Memory B cell (primary cell): ENCODE measurements around the gene ATP13A1.

Experiments
- ATAC-seq: fragments of 150-1000 bp; cut with Tn5 transposase; 2 replicates; pipeline ENCODE4 v1.10.0; 2021; ENCODE audit warnings: low read depth, mild to moderate bottlenecking, moderate library complexity
- DNase-seq, 2 donors: peaks; one replicate each; pipeline ENCODE4 v3.0.0; 2022; ENCODE audit warnings: low spot score in 2 of 2
- H3K27ac Mint-ChIP-seq: one replicate; pipeline ENCODE4 v1.8.0; 2022; ENCODE audit warnings: mild to moderate bottlenecking, moderate library complexity, mixed read lengths
- H3K27me3 Mint-ChIP-seq: one replicate; pipeline ENCODE4 v1.8.0; 2022; ENCODE audit warnings: mixed read lengths
- H3K36me3 Mint-ChIP-seq: one replicate; pipeline ENCODE4 v1.8.0; 2022; ENCODE audit warnings: mild to moderate bottlenecking, mixed read lengths
- H3K4me1 Mint-ChIP-seq: one replicate; pipeline ENCODE4 v1.8.0; 2022; ENCODE audit warnings: mixed read lengths
- H3K4me3 Mint-ChIP-seq: one replicate; pipeline ENCODE4 v1.8.0; 2022; ENCODE audit warnings: mild to moderate bottlenecking, moderate library complexity, mixed read lengths
- H3K9me3 Mint-ChIP-seq: one replicate; pipeline ENCODE4 v1.8.0; 2022; ENCODE audit warnings: mixed read lengths

ATP13A1 gene

GRCh38 chr19:19644054-19644388, 19.5 kb downstream of the ATP13A1 start:
- H3K4me1 Mint-ChIP-seq = peaks cover 17% of the 10 kb centered on the region
- no peaks in the 10 kb centered on the region for H3K9me3 Mint-ChIP-seq
- peak overlapping the region; percentile 98 for H3K4me3 Mint-ChIP-seq
- H3K27me3 Mint-ChIP-seq = no peaks in the 10 kb centered on the region
- ATAC-seq (no peak), DNase-seq (no peak)
- peaks cover 19% of the 10 kb centered on the region for H3K36me3 Mint-ChIP-seq
- peak overlapping the region; percentile 97 for H3K27ac Mint-ChIP-seq

DNA sequence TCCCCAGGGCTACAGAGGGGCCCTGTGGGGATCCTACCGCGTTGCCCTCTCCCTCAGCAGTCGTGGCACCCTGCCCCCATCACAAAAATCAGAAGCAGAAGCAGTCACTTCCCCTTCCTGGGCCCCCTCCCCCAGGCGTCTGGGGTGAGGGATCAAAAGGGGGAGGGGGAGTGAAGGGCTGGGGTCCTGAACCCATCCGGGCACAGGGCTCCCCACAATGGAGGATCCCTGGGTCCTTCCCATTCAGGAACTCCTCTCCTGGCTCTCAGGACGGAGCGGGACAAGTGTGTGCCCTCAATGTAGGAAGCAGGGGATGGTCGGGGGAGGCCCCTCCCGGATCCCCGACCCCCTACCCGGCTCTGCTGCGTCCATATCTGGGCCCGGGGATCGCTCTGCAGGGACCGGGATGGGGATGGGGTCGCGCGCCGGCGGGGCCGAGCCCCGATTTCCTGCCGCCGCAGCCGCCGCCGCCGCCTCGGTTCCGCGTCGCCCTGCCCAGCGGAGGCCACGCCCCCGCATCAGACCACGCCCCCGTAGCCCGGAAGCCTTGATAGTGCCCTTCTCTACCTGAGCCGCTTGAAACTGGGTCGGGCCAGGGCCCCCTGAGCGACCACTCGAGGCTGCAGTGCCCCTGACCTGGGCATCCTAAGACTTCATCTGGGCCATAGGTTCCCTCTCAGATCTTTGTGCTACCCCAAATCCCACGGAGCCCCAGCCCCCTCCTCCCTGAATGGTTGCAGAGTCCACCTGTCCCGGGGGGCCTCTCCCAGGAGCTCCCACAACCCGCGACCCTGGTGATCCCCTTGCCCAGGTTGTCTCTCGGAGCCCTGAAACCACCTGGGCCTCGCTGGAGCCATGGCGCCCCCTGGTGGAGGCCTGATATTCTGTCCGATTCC, 20.1 kb downstream of the ATP13A1 start, which contains the start of gene GMIP:
Gene GMIP, minus strand, starts transcription at position 500 of the 896 bp plus-strand sequence. Its CDS starts 128 bp downstream, at position 372.
- DNase-seq (peak; percentile 89 to 91), ATAC-seq (peak; percentile 90)
- peak within 1 kb of the TSS; percentile 98 for H3K4me3 Mint-ChIP-seq
- no peaks in the 10 kb centered on the region for H3K9me3 Mint-ChIP-seq
- H3K27ac Mint-ChIP-seq = peak within 1 kb of the TSS; percentile 97
- H3K36me3 Mint-ChIP-seq = peaks cover 20% of the 10 kb centered on the region
- no peaks in the 10 kb centered on the region for H3K27me3 Mint-ChIP-seq
- peaks cover 17% of the 10 kb centered on the region for H3K4me1 Mint-ChIP-seq

DNA sequence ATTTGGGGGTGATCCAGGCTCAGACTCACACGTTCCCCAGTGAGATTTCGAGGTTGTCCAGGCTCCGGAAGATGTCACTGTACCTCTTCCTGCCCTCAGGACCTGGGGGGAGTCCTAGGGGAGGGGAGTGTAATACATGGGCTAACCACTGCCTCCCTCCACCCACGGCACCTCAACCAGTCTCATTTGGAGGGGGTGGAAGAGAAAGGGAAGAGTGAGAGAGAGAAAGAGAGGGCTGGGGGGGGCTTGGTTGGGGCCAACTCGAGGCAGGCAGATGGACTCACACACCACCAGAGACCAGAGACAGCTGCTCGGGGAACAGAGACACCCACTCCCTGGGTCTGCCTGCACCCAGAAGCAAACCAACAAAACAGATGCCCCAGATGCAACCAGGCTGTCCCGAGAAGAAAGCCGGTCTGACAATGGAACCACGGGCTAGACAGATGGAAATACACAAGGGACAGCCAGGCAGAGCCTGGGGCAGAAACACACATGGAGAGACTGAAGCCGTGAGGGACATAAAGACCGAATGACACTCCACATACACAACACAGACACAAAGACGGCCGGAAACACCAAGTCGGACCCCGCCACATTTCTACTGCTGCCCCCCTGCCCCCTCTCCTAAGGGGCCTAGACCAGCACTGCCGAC, 20.8 kb downstream of the ATP13A1 start:
- ATAC-seq (no peak), DNase-seq (no peak)
- Mint-ChIP-seq H3K4me3 (peak overlapping the region; percentile 98), H3K27me3 (no peaks in the 10 kb centered on the region), H3K27ac (peak overlapping the region; percentile 97), H3K36me3 (peaks cover 21% of the 10 kb centered on the region), H3K9me3 (no peaks in the 10 kb centered on the region), H3K4me1 (peaks cover 17% of the 10 kb centered on the region)

GRCh38 chr19:19637523-19638251, 25.8 kb downstream of the ATP13A1 start:
- no peak for ATAC-seq
- Mint-ChIP-seq H3K4me3 (no peak overlapping the region), H3K36me3 (peaks cover 42% of the 10 kb centered on the region), H3K27me3 (no peaks in the 10 kb centered on the region), H3K9me3 (no peaks in the 10 kb centered on the region), H3K27ac (no peak overlapping the region), H3K4me1 (peaks cover 28% of the 10 kb centered on the region)
- DNase-seq = no peak

DNA sequence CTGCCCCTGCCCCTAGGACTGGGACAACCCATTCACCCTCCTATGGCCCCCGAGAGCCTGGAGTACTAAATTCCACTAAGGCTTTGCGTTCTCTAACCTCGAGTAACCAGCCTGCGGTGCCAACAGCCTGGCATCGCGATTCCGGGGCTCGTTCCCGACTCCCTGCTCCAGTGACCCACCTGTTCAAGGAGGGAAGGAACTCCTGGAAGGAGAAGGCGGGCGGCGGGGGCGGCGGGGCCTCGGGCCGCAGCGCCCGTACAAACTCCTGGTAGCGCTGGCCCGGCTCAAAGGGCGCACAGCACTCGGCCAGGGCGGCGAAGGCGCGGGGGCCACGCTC, 26.3 kb downstream of the ATP13A1 start:
- no peak for DNase-seq
- H3K4me1 Mint-ChIP-seq = peaks cover 23% of the 10 kb centered on the region
- no peak overlapping the region for H3K4me3 Mint-ChIP-seq
- no peaks in the 10 kb centered on the region for H3K27me3 Mint-ChIP-seq
- H3K27ac Mint-ChIP-seq = no peak overlapping the region
- peaks cover 43% of the 10 kb centered on the region for H3K36me3 Mint-ChIP-seq
- no peak for ATAC-seq
- H3K9me3 Mint-ChIP-seq = no peaks in the 10 kb centered on the region

DNA sequence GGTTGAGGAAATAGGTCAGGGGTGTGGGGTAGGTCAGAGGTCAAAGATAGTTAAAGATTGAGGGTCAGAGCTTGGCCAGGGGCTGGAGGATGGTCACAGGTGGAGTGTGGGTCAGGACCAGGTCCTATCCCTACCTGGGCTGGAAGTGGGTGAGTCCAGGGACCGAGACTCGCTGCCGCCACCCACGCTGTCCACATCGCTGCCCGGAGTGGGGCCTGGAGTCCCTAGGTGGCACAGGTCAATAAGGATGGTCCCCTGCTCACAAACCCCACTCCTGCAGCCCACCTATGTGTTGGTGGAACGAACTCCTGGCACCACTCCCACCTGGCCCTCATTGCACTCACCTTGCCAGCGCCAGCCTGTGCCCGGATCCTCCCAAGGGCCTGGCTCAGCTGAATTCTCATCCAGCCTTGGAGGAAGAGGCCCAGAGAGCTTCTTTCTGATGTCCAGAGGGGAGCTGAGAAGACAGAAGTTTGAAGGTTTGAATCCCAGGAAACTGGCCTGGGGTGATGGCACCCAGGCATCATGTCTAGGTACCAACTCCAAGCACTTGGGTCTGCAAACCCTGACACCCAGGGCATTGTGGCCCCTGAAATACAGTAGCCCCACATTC, 26.8 kb downstream of the ATP13A1 start:
- Mint-ChIP-seq H3K4me3 (no peak overlapping the region), H3K36me3 (peaks cover 43% of the 10 kb centered on the region), H3K4me1 (peaks cover 21% of the 10 kb centered on the region), H3K27ac (no peak overlapping the region), H3K9me3 (no peaks in the 10 kb centered on the region), H3K27me3 (no peaks in the 10 kb centered on the region)
- no peak for DNase-seq
- no peak for ATAC-seq

DNA sequence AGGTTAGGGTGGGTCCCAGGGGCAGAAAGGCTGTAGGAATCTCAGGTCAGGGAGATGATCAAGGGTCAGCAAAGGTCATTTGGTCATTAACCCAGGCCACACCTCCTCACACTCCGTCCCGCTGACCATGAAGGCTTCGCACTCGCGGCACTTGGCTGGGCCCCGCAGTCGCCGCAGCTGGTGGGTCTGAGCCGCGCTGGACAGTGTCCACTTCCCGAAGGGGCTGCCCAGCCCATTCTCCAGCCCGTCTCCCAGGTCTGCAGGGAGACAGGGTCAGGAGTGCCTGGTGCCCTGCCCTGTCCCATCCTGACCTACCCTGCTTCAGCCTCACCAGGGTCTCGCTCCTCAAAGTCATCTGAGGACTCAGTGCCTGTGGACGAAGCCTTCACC, 28.2 kb downstream of the ATP13A1 start:
- no peak for DNase-seq
- Mint-ChIP-seq H3K9me3 (no peaks in the 10 kb centered on the region), H3K4me3 (no peak overlapping the region), H3K4me1 (peaks cover 21% of the 10 kb centered on the region), H3K27ac (peak overlapping the region; percentile 73), H3K36me3 (peaks cover 46% of the 10 kb centered on the region), H3K27me3 (no peaks in the 10 kb centered on the region)
- ATAC-seq = no peak

DNA sequence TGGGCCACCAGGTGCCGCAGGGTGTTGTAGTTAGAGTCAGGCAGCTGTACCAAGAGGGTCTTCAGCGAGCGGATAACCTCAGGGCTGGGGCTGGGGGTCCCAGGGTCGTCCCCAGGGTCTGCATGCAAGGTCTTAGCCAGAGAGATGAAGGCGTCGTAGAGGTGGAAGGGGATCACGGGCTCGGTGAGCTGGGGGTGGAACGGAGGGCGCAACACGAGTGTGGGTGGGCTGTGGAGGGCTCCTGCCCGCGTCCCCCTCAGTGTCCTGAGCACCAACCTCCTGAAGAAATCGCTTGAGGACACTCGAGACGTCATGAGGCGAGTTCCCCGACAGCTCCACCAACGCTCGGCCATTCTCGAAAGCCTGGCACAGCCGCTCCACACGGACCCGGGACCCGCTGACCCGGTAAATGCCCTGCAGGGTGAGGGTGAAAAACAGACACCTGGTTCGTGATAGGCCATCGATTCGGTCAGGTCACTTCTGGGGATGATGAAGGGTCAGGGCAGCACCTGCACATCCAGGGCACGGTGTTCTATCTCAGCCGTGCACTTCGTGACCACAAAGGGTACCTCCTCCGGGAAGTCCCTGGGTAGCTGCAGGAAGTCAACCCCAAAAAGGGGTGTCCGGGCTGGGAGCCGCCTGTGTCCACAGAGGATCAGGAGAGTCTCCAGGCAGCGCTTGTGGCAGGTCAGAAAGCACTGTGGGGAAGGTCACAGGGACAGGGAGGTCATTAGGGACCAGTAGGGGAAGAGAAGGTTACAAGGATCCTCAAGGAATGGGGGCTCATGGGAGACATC, 28.8 kb downstream of the ATP13A1 start:
- H3K4me3 Mint-ChIP-seq = no peak overlapping the region
- H3K36me3 Mint-ChIP-seq = peaks cover 44% of the 10 kb centered on the region

GRCh38 chr19:19633711-19634515, 29.6 kb downstream of the ATP13A1 start:
- H3K4me1 Mint-ChIP-seq = peaks cover 19% of the 10 kb centered on the region
- H3K36me3 Mint-ChIP-seq = peaks cover 42% of the 10 kb centered on the region
- ATAC-seq (no peak), DNase-seq (no peak)
- H3K27ac Mint-ChIP-seq = peak overlapping the region; percentile 24
- no peaks in the 10 kb centered on the region for H3K27me3 Mint-ChIP-seq
- no peak overlapping the region for H3K4me3 Mint-ChIP-seq
- no peaks in the 10 kb centered on the region for H3K9me3 Mint-ChIP-seq

More for the DNA sequence above, 28.8 kb downstream of the ATP13A1 start:
- peak; percentile 42 for ATAC-seq
- no peak for DNase-seq
- H3K4me1 Mint-ChIP-seq = peaks cover 18% of the 10 kb centered on the region
- H3K27me3 Mint-ChIP-seq = no peaks in the 10 kb centered on the region
- no peaks in the 10 kb centered on the region for H3K9me3 Mint-ChIP-seq
- H3K27ac Mint-ChIP-seq = peak overlapping the region; percentile 73

DNA sequence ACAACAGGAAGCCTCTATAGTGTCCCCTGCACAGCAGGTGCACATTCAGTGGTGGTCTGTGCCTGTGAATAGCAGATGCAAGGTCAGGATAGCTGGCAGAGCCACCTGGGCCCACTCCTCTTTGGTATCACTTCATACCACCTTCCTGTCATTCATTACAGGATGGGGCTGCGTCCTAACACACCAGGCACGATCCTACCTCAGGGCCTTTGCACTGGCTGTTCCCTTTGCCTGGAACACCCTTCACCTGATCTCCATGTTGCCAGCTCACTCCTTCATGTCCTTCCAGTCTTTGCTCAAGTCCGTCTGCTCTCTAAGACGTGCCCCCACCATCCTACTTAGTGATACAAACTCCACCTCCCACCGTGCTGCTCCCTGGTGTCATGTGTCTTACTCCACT, 30.8 kb downstream of the ATP13A1 start:
- Mint-ChIP-seq H3K27ac (peak overlapping the region; percentile 1), H3K27me3 (no peaks in the 10 kb centered on the region), H3K9me3 (no peaks in the 10 kb centered on the region), H3K4me3 (no peak overlapping the region), H3K36me3 (peaks cover 39% of the 10 kb centered on the region), H3K4me1 (peaks cover 21% of the 10 kb centered on the region)
- DNase-seq (no peak), ATAC-seq (no peak)

DNA sequence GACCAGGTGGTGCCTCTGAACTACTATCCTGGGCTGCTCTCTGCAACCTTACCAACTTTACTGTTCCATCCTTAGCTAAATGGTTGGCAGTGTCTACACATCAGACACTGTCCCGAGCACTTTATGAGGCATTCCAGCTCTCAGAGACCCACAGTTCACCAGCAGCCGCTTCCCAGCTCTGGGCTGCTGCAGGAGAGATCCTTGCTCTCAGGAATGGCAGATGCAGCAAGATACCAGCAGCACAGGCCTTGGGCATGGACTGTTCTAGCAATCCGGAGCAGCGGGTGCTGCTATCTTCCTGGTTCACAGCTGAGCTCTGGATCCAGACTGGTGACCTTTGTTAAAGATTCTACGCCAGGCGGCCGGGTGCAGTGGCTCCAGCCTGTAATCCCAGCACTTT, 32.1 kb downstream of the ATP13A1 start:
- no peak overlapping the region for H3K27ac Mint-ChIP-seq
- H3K4me1 Mint-ChIP-seq = peaks cover 33% of the 10 kb centered on the region
- no peak for DNase-seq
- H3K27me3 Mint-ChIP-seq = no peaks in the 10 kb centered on the region
- ATAC-seq = no peak
- no peaks in the 10 kb centered on the region for H3K9me3 Mint-ChIP-seq
- H3K36me3 Mint-ChIP-seq = peaks cover 34% of the 10 kb centered on the region
- H3K4me3 Mint-ChIP-seq = no peak overlapping the region

- no peak for ATAC-seq
- Mint-ChIP-seq H3K4me3 (no peak overlapping the region), H3K36me3 (peaks cover 27% of the 10 kb centered on the region), H3K27me3 (no peaks in the 10 kb centered on the region), H3K27ac (peak overlapping the region; percentile 28), H3K4me1 (peaks cover 33% of the 10 kb centered on the region), H3K9me3 (no peaks in the 10 kb centered on the region)
- DNase-seq = no peak
Observed at GRCh38 chr19:19630426-19630825, 33.0 kb downstream of the ATP13A1 start.

GRCh38 chr19:19630062-19630414, 33.4 kb downstream of the ATP13A1 start:
- H3K27ac Mint-ChIP-seq = no peak overlapping the region
- peaks cover 32% of the 10 kb centered on the region for H3K4me1 Mint-ChIP-seq
- no peaks in the 10 kb centered on the region for H3K27me3 Mint-ChIP-seq
- no peak overlapping the region for H3K4me3 Mint-ChIP-seq
- peaks cover 26% of the 10 kb centered on the region for H3K36me3 Mint-ChIP-seq
- no peak for ATAC-seq
- no peaks in the 10 kb centered on the region for H3K9me3 Mint-ChIP-seq
- no peak for DNase-seq
